ENCODE measurements around the gene SPESP1. TPM values are rescaled to one million over a fixed set of nuclear protein-coding genes. Genes with fewer than 3 reads are reported as not detected.

The SPESP1 gene
- total and polyA plus RNA-seq, 2 donors (not counting 3 experiments of a cell fraction or from before 2014, with no cell fraction given) = 1.5 to 2.0 TPM

DNA sequence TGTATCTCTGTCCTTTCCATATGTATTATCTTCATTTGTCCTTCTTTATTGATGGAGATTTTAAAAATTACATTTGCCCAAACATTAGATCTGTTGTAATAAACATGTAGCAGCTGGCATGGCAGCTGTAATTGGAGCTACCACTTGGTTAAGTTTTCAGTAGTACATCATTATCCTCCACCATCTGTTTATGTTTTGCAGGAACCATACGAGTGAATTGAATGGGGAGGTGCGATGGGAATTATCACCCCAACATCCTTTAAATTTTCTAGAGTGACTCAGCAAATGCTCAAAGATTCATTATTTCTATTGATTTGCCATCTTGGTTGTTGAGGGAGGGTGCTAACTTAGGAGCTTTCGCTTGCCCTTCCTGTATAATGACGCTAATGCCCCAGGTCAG is 51.6 kb downstream of the SPESP1 start:
- Histone ChIP-seq H3K27ac (ENCODE audit: insufficient read depth, low read depth, low read length) (no peak overlapping the region), H3K4me1 (ENCODE audit: control insufficient read depth, extremely low read depth, insufficient read depth, low read length) (no peaks in the 10 kb centered on the region), H3K9ac (replicated peaks; ENCODE audit: extremely low read depth, insufficient read depth, low read length) (no peak overlapping the region), H4K20me1 (replicated peaks; ENCODE audit: control insufficient read depth, extremely low read depth, insufficient read depth, low read length) (no peaks in the 10 kb centered on the region), H3K79me2 (ENCODE audit: control insufficient read depth, insufficient read depth, low read length) (no peaks in the 10 kb centered on the region), H3K36me3 (ENCODE audit: control insufficient read depth in 2 of 2, extremely low read depth in 1 of 2, insufficient read depth in 2 of 2, low read length in 2 of 2) (no peaks in the 10 kb centered on the region), H3K4me3 (replicated peaks in 1 of 3; ENCODE audit: insufficient read depth in 1 of 3, low read depth in 1 of 3, low read length in 3 of 3) (no peak overlapping the region), H3K9me1 (replicated peaks; ENCODE audit: control insufficient read depth, extremely low read depth, insufficient read depth, low read length) (no peaks in the 10 kb centered on the region), H3K4me2 (ENCODE audit: insufficient read depth, low read length) (no peak overlapping the region), H2AFZ (ENCODE audit: low read depth, low read length) (no peak overlapping the region), H3K9me3 (replicated peaks; ENCODE audit: control insufficient read depth, insufficient read depth, low read length) (no peaks in the 10 kb centered on the region), H3K27me3 (ENCODE audit: control insufficient read depth in 2 of 2, insufficient read depth in 2 of 2, low read length in 2 of 2) (peaks cover 1 to 4% of the 10 kb centered on the region in 2 experiments)
- FAIRE-seq = no peak
- TF ChIP-seq MYC (IDR thresholded peaks at IDR 0.05; ENCODE audit: low read depth, low read length) (no peak), EZH2 (IDR thresholded peaks at IDR 0.05; ENCODE audit: borderline replicate concordance, low read depth, low read length, severe bottlenecking) (no peak), GATA2 (IDR thresholded peaks at IDR 0.05; ENCODE audit: insufficient read depth, insufficient read length, low read depth, low read length) (no peak), FOS (IDR thresholded peaks at IDR 0.05; ENCODE audit: borderline replicate concordance, insufficient read depth, low read length) (no peak), CTCF (IDR thresholded peaks at IDR 0.05; ENCODE audit: extremely low read depth in 1 of 2, insufficient read depth in 1 of 2, low read depth in 1 of 2, low read length in 2 of 2) (no peak), JUN (IDR thresholded peaks at IDR 0.05; ENCODE audit: borderline replicate concordance, insufficient read depth, insufficient read length, low read depth) (no peak), POLR2A (IDR thresholded peaks at IDR 0.05; ENCODE audit: low read depth, low read length) (no peak), POLR2AphosphoS5 (IDR thresholded peaks at IDR 0.05; ENCODE audit: insufficient read depth, low read depth, low read length) (no peak), MAX (IDR thresholded peaks at IDR 0.05; ENCODE audit: insufficient read depth, insufficient read length) (no peak)
- ChIA-PET POLR2A (no interaction called here), CTCF (interaction anchor here (2.0 kb wide), 1 partner anchor 50 kb away, joined by 9 read pairs; no protein-coding TSS in a partner anchor)
- intact Hi-C loops (cut with micrococcal nuclease) (no loop called here), dilution Hi-C loops (cut with MboI; ENCODE audit: extremely low pct_ligation_motif_present, low sequenced_read_pairs) (no loop called here)
- BruUV-seq (replicated peaks) = no TSS peak
- DNase-seq (ENCODE audit: low read depth, low spot score) = no peak
